GM20431 (cell line): ENCODE data around the gene C16orf92.
"Not testable (repeated sequence)": the region's sequence is repeated elsewhere in the genome, so short reads cannot be mapped to it uniquely, and the experiment has no call there.

Experiments
- in situ Hi-C: fragments of 300-500 bp; cut with MseI, MboI; formaldehyde crosslinking; loops from one replicate; pipeline ENCODE4 v1.15.0; 2020; ENCODE audit warnings: low sequenced_read_pairs; ENCODE audit not compliant: unreplicated experiment

The C16orf92 gene

DNA sequence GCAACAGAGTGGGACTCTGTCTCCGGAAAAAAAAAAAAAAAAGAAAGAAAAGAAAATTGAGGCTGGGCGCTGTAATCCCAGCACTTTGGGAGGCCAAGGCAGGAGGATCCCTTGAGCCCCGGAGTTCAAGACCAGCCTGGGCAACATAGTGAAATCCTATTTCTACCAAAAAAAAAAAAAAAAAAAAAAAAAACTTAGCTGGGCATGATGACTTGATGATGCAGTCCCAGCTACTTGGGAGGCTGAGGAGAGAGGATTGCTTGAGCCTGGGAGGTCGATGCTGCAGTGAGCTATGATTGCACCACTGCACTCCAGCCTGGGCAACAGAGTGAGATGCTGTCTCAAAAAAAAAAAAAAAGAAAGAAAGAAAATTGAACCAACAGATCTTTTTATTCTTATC is 5.1 kb upstream of the C16orf92 start:
- in situ Hi-C loops: loop anchor here (25.0 kb wide), 2 partner anchors 181 to 331 kb away; partner anchors contain the start of gene QPRT

DNA sequence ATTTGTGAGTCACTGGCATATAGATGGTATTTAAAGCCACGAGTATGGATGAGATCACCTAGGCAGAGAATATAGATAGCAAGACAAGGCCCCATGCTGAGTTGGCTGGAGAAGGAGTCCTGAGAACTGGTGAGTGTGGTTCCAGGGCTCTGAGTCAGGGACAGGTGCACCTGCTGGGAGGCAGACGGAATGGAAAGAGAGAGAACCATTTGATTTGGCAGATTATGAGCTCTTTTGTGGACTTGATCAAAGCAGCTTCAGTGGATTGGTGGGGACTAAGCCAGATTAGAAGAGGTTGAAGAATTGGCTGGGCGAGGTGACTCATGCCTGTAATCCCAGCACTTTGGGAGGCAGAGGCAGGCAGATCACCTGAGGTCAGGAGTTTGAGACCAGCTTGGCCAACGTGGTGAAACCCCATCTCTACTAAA is 4.3 kb upstream of the C16orf92 start:
- in situ Hi-C loops: loop anchor here (25.0 kb wide), 2 partner anchors 181 to 331 kb away; partner anchors contain the start of gene QPRT

DNA sequence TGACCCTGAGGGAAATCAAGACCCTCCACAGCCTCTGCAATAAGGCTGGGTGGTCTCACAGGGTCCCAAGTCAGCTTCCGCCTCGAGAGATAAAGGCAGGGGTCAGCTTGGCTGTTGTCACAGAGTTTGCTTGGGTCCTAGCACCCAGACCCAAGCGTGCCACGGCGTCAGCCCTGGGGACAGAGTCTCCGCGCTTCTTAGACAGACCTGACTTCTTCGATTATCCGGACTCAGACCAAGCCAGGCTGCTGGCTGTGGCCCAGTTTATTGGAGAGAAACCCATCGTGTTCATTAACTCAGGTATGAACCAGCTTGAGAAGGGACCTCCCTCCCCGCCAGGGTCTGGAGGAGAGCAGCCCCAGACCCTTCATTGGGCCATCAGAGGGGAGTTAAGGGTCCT is 588 bp downstream of the C16orf92 start:
- in situ Hi-C loops: loop anchor here (25.0 kb wide), 2 partner anchors 186 to 336 kb away; partner anchors contain the start of gene QPRT

- in situ Hi-C loops: loop anchor here (25.0 kb wide), 2 partner anchors 187 to 337 kb away; partner anchors contain the start of gene QPRT
Measured at GRCh38 chr16:30024451-30024850, 1.5 kb downstream of the C16orf92 start.

DNA sequence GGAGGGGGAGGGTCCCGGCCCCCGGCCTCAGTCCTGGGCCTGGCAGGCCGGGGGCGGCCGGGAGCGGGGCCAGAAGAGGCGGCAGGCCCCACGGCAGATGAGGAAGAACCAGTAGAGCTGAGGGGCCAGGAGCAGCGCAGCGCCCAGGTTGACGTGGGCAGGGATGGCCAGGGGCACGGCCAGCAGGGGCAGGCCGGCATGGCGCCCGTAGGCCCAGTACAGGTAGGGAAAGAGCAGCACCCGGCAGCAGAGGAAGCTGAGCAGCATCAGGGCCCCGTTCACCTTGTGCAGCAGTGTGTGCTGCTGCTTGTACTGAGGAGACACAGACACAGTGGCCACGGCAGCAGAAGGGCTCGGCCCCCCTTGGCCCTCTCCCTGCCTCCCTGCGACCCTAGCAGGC is 2.2 kb downstream of the C16orf92 start:
- in situ Hi-C loops: no loop called here

DNA sequence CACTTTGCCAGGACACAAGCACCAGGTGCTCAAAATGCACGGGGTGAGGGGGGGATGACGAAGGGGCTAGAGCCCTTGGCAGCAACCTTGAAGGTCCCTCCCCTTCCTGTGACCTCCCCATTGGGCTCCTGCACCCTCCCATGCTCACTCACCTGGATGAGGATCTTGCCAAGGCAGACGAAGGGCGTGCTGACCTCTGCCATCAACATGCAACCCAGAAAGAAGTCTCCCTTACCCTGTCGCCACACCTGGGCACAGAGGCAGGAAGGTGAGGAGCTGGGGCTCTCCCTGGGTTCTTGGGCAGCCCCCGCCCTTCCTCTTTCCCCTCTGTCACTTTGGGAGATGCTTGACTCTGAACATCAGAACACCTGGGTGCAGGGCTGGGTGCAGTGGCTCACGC is 2.6 kb downstream of the C16orf92 start:
- in situ Hi-C loops: no loop called here

DNA sequence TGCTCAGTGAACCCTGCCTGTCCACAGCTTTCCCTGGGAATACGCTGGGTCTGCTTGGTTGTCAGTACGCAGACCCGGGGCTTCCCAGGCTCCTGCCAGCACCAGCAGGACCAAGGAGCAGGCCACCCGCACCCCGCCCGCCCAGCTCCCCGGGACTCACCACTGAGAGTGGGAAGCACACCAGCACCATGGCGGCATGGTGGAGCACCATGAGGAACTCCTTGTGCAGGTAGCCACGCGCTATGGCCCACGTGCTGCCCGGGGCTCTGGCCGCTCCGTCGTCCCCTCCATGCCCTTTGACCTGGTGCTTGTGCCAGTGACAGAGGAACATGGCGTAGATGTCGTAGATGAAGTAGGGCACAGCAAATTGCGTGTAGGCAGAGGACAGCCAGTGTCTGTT is 3.5 kb downstream of the C16orf92 start:
- in situ Hi-C loops: no loop called here

DNA sequence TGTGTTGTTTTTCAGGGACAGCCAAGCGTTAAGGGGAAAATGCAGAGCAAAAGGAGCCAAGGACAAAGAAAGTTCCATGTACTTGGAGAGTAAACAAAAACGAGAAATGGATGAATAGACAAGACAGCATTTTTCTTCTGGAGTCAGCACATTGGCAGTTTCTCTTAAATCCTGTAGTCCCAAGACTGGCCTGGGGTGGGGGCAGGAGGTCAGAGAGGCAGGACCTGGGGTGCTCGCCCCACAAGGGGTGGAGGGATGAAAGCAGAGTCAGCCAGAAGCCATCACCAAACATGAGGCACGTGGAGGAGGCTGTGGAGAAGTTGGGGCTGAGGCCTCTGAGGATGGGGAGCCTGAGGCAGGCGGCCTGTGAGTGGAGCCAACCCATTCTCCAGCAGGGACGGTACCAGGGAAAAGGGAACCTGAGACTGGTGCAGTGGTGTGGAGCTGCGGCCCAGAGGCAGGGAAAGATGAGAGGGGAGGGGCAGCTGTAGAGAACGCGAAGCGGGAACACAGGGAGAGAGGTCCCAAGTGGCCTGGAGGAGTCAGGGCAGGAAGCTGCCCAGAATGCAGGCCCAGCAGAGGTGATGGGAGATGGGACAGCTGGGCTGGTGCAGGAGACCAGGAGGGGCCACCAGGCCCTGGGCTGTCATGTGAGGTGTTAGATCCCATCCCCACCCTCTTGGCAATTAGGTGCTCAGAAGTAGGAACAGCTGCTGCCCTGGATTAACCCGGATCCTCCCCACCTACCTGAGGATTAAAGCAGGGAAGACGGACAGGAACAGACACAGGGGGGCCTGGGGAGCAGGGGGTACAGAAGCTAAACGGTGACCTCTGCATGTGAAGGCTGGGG is 4.8 kb downstream of the C16orf92 start:
- in situ Hi-C loops: no loop called here

DNA sequence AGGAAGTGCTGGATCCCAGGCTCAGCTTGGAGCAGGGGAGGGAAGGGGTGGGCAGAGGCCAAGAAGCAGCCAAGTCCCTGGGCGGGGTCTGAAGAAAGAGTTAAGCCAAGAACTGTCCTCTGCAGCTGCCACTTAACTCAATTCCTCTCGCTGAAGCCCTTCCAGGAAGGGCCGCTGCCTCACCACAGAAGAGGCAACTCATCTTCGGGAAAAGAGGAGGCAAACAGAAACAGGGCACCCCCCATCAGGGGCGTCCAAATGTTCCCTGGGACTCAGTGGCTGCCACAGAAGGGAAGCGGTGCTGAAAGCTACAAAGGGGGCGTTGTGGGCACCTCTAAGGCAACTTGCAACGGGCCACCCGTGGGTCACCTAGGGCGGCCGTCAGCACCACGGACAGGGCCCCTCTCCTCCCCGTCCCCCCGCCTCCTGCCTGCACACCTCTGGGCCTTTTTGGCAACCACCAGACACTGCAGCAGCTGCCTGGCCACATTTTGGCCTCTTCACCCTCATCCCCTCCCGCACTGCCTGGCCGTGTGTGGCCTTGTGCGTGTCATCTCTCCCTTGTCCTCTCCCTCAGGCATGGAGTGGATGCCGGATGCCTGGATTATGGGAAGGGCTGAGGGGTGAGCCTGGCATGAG is 5.6 kb downstream of the C16orf92 start:
- in situ Hi-C loops: no loop called here

DNA sequence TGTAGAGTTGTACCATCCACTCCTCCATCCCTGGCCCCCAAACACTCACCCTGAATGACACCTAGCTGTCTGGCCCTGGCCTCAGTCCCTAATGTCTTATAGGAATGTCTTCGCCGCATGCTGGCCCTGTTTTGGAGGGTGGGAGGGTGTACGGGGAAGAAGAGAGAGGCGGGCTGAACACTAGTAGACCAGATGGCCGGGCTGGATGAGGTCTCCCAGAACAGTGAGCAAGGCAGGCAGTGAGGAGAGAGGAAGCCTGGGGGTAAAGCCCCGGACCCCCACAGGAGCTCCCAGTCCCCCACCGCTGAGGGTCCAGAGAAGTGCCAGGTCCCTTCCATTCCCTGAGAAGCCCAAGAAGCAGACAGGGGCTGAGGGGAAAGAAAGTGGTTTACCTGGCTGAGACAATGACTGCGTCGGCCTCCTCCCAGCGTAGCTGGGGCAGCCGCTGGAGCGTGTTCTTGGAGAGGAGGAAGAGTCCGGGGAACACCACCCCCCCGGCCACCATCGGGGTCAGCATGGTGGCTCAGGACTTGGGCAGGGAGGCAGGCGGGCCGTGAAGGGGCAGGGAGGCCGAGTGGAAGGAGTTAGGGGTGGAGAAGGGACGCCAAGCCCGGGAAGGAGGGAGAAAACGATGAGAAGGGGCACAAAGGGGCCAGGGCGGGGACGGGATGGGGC is 7.2 kb downstream of the C16orf92 start:
- in situ Hi-C loops: no loop called here

DNA sequence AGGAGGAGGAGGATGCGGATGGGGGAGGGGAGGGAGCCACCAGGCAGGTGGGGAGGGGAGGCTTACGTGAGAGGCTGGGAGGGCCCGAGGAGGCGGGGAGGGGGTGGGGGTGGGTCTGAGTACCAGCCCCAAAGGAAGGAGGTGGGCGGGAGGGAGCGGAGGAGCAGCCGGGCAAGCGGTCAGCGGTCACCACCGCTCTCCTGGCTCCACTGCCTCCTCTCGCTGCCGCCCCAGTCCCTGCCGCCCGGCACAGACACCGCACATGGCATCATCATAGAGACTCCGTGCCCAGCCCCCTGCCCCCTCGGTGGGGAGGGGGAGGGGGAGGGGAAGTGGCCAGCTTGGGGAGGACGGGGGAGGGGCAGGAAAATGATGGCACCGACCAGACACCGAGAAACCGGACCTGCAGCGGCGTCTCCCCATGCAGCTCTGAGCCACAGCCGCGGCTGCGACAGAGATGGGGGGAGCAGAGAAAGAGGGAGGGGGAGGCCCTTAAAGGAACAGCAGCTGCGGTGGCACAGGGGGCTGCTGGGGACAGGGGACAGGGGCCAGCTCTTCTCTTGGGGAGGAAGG is 7.9 kb downstream of the C16orf92 start, which contains the start of gene TLCD3B:
Gene TLCD3B (minus strand): TSS at position 431 of the 573 bp plus-strand sequence. CDS start 744 bp downstream, outside the sequence.
- in situ Hi-C loops: no loop called here

- in situ Hi-C loops: no loop called here
Measured at GRCh38 chr16:30031477-30031918, 8.5 kb downstream of the C16orf92 start.

DNA sequence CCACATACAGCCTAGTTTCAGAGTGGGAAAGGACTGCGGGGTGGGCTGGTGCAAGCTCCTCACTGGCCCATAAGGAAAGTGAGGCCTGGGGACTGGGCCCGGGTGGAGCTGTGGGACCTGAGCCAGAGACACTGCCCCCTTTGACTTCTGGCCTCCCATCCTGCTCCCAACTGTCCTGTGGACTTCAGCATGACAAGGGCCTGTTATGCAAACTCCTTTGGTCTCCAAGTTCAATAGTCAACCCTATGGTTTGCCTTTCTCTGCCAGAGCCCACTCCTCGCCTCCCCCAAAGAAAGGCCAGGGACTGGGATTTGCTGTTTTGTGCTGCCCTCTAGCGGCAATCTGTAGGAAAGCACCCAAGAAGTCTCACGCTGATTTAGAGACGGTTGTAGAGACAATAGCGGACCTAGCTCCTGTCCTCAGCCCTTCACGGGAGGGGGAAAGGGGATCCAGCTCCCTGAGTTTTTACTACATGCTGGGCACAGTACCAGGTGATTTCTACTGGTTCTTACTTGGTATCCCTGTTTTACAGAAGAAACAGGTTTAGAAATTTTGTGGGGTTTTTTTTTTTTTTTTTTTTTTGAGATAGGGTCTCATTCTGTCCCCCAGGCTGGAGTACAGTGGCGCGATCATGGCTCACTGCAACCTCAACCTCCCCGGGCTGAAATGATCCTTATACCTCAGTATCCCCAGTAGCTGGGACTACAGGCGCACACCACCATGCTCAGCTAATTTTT is 9.3 kb downstream of the C16orf92 start:
- in situ Hi-C loops: no loop called here

DNA sequence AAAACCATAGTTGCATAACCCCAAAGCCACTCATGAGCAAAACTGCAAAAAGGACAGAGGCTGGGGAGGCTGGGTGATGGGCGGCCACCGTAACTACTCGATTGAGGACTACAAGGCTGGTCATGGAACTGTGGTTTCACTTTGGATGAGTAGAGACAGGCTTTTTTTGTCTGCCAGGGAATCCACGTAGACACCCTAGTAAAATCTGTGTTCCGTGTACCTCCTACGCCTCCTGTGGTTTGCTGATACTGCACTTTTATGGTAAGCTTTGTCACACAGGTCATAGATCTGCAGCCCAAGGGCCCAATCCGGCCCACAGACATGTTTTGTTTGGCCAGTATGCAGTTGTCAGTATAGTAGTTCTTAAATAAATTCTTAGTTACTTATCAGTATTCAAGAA is 10.3 kb downstream of the C16orf92 start:
- in situ Hi-C loops: no loop called here

DNA sequence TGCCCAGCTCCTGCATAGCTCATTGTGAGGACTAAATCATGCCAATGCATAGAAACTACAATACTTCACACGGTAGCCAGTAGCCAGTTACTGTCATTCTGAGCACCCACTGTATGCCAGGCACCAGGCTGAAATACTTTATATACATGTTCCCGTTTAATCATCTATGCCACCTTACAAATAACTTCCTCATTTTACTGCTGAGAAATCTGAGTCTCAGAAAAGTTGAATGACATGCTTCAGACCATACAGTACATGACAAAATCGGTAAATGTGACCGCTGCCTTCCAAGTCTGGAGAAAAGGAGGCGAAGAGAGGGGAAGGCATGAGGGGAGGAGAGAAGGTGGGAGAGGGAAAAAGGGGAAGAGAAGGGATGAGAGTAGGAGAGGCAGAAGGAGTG is 17.2 kb downstream of the C16orf92 start:
- in situ Hi-C loops: no loop called here

GRCh38 chr16:30040690-30041089 is 17.7 kb downstream of the C16orf92 start:
- in situ Hi-C loops: not testable (repeated sequence)

DNA sequence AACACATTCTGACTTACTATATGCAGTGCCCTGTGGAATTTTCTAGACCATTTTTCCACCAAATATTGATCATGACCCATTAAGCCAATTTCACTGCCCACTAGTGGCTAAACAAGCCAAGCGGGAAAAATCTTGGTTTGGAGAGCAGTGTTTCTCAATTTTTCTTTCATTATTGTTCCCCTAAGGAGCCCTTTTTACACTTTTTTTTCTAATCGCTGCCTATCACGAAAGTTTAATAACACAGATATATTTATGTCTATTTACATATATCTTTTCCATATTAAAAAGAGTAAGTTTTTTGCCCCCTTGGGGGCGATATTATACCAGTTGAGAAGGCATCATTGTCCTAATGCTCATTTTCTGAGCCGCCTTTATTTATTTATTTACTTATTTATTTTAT is 18.8 kb downstream of the C16orf92 start:
- in situ Hi-C loops: no loop called here

GRCh38 chr16:30046178-30046577 is 23.2 kb downstream of the C16orf92 start:
- in situ Hi-C loops: no loop called here

- in situ Hi-C loops: no loop called here
Measured at GRCh38 chr16:30046588-30046987, 23.6 kb downstream of the C16orf92 start.
